Activated CD8-positive, alpha-beta memory T cell treated with anti-CD3 and anti-CD28 coated beads, Interleukin-2, amount 50 U/mL, for 24 hours (primary cell): ENCODE results near the gene HIRIP3.
"Not testable (repeated sequence)": the region's sequence is repeated elsewhere in the genome, so short reads cannot be mapped to it uniquely, and the experiment has no call there.

ENCODE experiments used
- DNase-seq: peaks from one replicate; pipeline ENCODE4 v3.0.0-alpha.2; 2020; ENCODE audit errors: extremely low read depth

The HIRIP3 gene, protein sequence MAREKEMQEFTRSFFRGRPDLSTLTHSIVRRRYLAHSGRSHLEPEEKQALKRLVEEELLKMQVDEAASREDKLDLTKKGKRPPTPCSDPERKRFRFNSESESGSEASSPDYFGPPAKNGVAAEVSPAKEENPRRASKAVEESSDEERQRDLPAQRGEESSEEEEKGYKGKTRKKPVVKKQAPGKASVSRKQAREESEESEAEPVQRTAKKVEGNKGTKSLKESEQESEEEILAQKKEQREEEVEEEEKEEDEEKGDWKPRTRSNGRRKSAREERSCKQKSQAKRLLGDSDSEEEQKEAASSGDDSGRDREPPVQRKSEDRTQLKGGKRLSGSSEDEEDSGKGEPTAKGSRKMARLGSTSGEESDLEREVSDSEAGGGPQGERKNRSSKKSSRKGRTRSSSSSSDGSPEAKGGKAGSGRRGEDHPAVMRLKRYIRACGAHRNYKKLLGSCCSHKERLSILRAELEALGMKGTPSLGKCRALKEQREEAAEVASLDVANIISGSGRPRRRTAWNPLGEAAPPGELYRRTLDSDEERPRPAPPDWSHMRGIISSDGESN

DNA sequence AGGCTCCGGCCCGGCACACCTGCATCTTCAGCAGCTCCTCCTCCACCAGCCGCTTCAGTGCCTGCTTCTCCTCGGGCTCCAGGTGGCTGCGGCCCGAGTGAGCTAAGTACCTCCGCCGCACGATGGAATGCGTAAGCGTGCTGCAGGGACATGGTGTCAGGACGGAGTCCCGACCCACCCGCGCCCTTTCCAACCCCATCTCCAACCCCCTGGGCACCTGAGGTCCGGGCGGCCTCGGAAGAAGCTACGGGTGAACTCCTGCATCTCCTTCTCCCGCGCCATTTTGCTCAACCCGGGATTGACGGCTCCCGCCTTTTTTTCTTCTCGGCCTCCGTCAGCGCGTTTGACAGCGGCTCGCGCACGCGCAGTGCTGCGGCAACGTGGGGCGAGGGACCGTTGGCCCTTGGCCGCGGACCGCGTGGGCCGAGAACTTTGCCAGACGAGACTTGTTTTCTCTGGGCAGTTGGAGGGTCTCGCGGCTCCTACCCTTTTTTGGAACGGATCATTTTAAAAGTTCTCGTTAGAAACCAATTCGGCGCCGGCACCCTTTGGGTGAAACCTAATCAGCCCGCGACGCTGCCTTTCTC, at the start of gene HIRIP3:
HIRIP3 (minus strand) TSS at position 294 of the 587 bp plus-strand sequence; CDS start at position 282, 12 bp downstream.
- peak; percentile 74 for DNase-seq

- no peak for DNase-seq
These were observed 46.4 kb upstream of the HIRIP3 start for GRCh38 chr16:30041841-30042240.

DNA sequence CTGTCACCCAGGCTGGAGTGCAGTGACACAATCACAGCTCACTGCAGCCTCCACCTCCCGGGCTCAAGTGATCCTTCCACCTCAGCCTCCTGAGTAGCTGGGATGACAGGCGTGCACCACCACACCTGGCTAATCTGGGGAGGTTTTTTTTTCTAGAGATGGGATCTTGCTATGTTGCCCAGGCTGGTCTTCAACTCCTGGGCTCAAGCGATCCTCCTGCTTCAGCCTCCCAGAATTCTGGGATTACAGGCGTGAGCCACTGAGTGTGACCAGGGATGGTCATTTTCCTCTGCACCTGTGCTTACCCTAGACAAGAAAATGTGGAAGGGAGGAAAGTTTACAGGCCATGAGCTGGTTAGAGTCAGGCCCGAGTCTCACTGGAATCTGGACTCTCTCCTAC, 45.3 kb upstream of the HIRIP3 start:
- not testable (repeated sequence) for DNase-seq

GRCh38 chr16:30040221-30040620, 44.8 kb upstream of the HIRIP3 start:
- no peak for DNase-seq

DNA sequence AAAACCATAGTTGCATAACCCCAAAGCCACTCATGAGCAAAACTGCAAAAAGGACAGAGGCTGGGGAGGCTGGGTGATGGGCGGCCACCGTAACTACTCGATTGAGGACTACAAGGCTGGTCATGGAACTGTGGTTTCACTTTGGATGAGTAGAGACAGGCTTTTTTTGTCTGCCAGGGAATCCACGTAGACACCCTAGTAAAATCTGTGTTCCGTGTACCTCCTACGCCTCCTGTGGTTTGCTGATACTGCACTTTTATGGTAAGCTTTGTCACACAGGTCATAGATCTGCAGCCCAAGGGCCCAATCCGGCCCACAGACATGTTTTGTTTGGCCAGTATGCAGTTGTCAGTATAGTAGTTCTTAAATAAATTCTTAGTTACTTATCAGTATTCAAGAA, 37.9 kb upstream of the HIRIP3 start:
- no peak for DNase-seq

GRCh38 chr16:30032083-30032819, 36.8 kb upstream of the HIRIP3 start:
- peak; percentile 27 for DNase-seq

DNA sequence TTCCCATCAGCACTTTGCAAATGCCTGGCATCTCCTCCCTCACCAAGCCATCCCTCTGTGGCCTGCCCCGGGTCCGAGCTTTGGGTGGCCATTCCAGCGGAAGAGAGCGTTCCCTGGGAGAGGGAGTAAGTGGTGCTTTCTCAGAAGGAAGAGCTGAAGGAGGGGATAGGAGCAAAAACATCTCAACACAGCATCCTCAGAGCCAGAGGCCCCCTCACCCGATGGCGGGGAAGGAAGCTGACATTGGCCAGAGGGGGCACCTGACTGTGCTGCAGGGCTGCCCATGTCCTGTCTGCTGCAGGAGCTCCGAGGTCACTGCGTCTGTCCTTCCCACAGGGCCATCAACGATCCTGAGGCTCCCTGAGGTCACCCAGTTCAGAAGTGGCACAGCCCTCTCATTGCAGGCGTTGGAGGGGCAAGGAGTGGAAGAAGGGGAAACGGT, 36.1 kb upstream of the HIRIP3 start:
- DNase-seq, result no peak

- DNase-seq, result no peak
These were observed 35.5 kb upstream of the HIRIP3 start, which contains the start of gene TLCD3B for GRCh38 chr16:30030841-30031413. Gene TLCD3B (minus strand): TSS chr16:30031271. CDS start chr16:30030527, 744 bp downstream.

GRCh38 chr16:30030011-30030685, 34.7 kb upstream of the HIRIP3 start:
- no peak for DNase-seq

DNA sequence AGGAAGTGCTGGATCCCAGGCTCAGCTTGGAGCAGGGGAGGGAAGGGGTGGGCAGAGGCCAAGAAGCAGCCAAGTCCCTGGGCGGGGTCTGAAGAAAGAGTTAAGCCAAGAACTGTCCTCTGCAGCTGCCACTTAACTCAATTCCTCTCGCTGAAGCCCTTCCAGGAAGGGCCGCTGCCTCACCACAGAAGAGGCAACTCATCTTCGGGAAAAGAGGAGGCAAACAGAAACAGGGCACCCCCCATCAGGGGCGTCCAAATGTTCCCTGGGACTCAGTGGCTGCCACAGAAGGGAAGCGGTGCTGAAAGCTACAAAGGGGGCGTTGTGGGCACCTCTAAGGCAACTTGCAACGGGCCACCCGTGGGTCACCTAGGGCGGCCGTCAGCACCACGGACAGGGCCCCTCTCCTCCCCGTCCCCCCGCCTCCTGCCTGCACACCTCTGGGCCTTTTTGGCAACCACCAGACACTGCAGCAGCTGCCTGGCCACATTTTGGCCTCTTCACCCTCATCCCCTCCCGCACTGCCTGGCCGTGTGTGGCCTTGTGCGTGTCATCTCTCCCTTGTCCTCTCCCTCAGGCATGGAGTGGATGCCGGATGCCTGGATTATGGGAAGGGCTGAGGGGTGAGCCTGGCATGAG, 33.1 kb upstream of the HIRIP3 start:
- no peak for DNase-seq

DNA sequence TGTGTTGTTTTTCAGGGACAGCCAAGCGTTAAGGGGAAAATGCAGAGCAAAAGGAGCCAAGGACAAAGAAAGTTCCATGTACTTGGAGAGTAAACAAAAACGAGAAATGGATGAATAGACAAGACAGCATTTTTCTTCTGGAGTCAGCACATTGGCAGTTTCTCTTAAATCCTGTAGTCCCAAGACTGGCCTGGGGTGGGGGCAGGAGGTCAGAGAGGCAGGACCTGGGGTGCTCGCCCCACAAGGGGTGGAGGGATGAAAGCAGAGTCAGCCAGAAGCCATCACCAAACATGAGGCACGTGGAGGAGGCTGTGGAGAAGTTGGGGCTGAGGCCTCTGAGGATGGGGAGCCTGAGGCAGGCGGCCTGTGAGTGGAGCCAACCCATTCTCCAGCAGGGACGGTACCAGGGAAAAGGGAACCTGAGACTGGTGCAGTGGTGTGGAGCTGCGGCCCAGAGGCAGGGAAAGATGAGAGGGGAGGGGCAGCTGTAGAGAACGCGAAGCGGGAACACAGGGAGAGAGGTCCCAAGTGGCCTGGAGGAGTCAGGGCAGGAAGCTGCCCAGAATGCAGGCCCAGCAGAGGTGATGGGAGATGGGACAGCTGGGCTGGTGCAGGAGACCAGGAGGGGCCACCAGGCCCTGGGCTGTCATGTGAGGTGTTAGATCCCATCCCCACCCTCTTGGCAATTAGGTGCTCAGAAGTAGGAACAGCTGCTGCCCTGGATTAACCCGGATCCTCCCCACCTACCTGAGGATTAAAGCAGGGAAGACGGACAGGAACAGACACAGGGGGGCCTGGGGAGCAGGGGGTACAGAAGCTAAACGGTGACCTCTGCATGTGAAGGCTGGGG, 32.4 kb upstream of the HIRIP3 start:
- DNase-seq, result no peak

DNA sequence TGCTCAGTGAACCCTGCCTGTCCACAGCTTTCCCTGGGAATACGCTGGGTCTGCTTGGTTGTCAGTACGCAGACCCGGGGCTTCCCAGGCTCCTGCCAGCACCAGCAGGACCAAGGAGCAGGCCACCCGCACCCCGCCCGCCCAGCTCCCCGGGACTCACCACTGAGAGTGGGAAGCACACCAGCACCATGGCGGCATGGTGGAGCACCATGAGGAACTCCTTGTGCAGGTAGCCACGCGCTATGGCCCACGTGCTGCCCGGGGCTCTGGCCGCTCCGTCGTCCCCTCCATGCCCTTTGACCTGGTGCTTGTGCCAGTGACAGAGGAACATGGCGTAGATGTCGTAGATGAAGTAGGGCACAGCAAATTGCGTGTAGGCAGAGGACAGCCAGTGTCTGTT, 31.0 kb upstream of the HIRIP3 start:
- DNase-seq, result no peak

- DNase-seq, result no peak
These were observed 30.2 kb upstream of the HIRIP3 start for GRCh38 chr16:30025574-30025973.

- no peak for DNase-seq
These were observed 29.7 kb upstream of the HIRIP3 start for GRCh38 chr16:30025156-30025555.

- DNase-seq, result no peak
These were observed 29.0 kb upstream of the HIRIP3 start for GRCh38 chr16:30024451-30024850.

- no peak for DNase-seq
These were observed 28.2 kb upstream of the HIRIP3 start for GRCh38 chr16:30023586-30023985.

DNA sequence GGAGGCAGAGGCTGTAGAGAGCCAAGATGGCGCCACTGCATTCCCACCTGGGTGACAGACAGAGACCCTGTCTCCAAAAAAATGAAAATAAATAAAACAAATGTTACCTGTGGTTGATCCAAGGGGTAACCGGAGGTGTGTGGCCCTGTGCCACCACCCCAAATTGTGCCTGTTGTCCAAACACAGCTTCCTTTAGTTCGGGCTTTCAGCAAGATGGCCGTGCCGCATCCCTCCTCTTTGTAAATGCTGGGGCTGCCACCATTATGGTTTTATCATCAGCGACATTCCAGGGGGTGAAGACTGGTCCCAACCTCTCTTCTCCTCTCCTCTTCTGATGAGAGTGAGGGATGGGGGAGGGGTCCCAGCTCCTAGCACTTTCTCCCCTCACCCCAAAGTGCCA, 27.5 kb upstream of the HIRIP3 start, which contains the start of gene C16orf92:
C16orf92 (plus strand) TSS at position 312 of the 400 bp plus-strand sequence. CDS start 143 bp downstream, outside the sequence.
- DNase-seq, result no peak

DNA sequence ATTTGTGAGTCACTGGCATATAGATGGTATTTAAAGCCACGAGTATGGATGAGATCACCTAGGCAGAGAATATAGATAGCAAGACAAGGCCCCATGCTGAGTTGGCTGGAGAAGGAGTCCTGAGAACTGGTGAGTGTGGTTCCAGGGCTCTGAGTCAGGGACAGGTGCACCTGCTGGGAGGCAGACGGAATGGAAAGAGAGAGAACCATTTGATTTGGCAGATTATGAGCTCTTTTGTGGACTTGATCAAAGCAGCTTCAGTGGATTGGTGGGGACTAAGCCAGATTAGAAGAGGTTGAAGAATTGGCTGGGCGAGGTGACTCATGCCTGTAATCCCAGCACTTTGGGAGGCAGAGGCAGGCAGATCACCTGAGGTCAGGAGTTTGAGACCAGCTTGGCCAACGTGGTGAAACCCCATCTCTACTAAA, 23.3 kb upstream of the HIRIP3 start:
- DNase-seq, result no peak

DNA sequence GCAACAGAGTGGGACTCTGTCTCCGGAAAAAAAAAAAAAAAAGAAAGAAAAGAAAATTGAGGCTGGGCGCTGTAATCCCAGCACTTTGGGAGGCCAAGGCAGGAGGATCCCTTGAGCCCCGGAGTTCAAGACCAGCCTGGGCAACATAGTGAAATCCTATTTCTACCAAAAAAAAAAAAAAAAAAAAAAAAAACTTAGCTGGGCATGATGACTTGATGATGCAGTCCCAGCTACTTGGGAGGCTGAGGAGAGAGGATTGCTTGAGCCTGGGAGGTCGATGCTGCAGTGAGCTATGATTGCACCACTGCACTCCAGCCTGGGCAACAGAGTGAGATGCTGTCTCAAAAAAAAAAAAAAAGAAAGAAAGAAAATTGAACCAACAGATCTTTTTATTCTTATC, 22.5 kb upstream of the HIRIP3 start:
- DNase-seq, result not testable (repeated sequence)

GRCh38 chr16:30017277-30017656, 21.9 kb upstream of the HIRIP3 start:
- no peak for DNase-seq
